Glomerular endothelial cell (primary cell): ENCODE results near the gene C1QL2. TPM values are rescaled to one million over a fixed set of nuclear protein-coding genes. Genes with fewer than 3 reads are reported as not detected.

Source experiments
- DNase-seq: peaks from one replicate; pipeline ENCODE4 v3.0.0-alpha.2; 2011; ENCODE audit warnings: low read depth, low spot score; ENCODE audit errors: extremely low read depth
- total RNA-seq: library from RNA; depleted of rRNA; stranded (reverse); fragments of >200 nt; gene quantifications from 2 replicates; pipeline ENCODE4 v1.2.3, GENCODE V29; 2015

The C1QL2 gene
- total RNA-seq, result not detected in 2 replicates

- no peak for DNase-seq
Observed at GRCh38 chr2:119158563-119159347, at the start of gene C1QL2. TSS of gene C1QL2 (minus strand) at chr2:119158751. CDS start at chr2:119158269, 482 bp downstream.

GRCh38 chr2:119207447-119207846, 48.9 kb upstream of the C1QL2 start:
- DNase-seq, result no peak

GRCh38 chr2:119206201-119206600, 47.6 kb upstream of the C1QL2 start:
- DNase-seq, result no peak

- no peak for DNase-seq
Observed at GRCh38 chr2:119205001-119205706, 46.6 kb upstream of the C1QL2 start.

- no peak for DNase-seq
Observed at GRCh38 chr2:119204525-119204924, 46.0 kb upstream of the C1QL2 start.

- no peak for DNase-seq
Observed at GRCh38 chr2:119202610-119203310, 44.2 kb upstream of the C1QL2 start.

GRCh38 chr2:119201815-119202214, 43.3 kb upstream of the C1QL2 start:
- no peak for DNase-seq

GRCh38 chr2:119198240-119198840, 39.8 kb upstream of the C1QL2 start:
- no peak for DNase-seq

GRCh38 chr2:119197529-119198239, 39.1 kb upstream of the C1QL2 start:
- no peak for DNase-seq

GRCh38 chr2:119197126-119197405, 38.5 kb upstream of the C1QL2 start:
- no peak for DNase-seq

GRCh38 chr2:119196301-119197125, 38.0 kb upstream of the C1QL2 start:
- no peak for DNase-seq

- DNase-seq, result no peak
Observed at GRCh38 chr2:119195887-119196286, 37.3 kb upstream of the C1QL2 start.

- DNase-seq, result no peak
Observed at GRCh38 chr2:119195001-119195400, 36.5 kb upstream of the C1QL2 start.

- DNase-seq, result no peak
Observed at GRCh38 chr2:119192893-119193292, 34.3 kb upstream of the C1QL2 start.

GRCh38 chr2:119190321-119191111, 32.0 kb upstream of the C1QL2 start:
- no peak for DNase-seq

GRCh38 chr2:119184512-119184911, 26.0 kb upstream of the C1QL2 start:
- DNase-seq, result no peak

- no peak for DNase-seq
Observed at GRCh38 chr2:119181791-119182445, 23.4 kb upstream of the C1QL2 start.

- no peak for DNase-seq
Observed at GRCh38 chr2:119181391-119181790, 22.8 kb upstream of the C1QL2 start.

GRCh38 chr2:119180892-119181291, 22.3 kb upstream of the C1QL2 start:
- DNase-seq, result no peak
